OCI-LY3 (cell line): ENCODE measurements around the gene KRTAP4-9.
"Not testable (repeated sequence)": the region's sequence is repeated elsewhere in the genome, so short reads cannot be mapped to it uniquely, and the experiment has no call there.

Source experiments
- H2AFZ ChIP-seq: fragments of 200-600, 300-600 bp; shearing (Covaris generic); 2 replicates; pipeline ENCODE4 v1.6.0; 2014; ENCODE audit warnings: antibody characterized with exemption, low read depth, low read length
- H3K27ac ChIP-seq: fragments of 200-600, 300-600 bp; sonication (generic); 2 replicates; pipeline ENCODE4 v1.5.1; 2014; ENCODE audit warnings: mild to moderate bottlenecking, low read length, moderate library complexity, mixed read lengths
- H3K27me3 ChIP-seq: fragments of 200-600, 300-600 bp; sonication (generic); 2 replicates; pipeline ENCODE4 v1.6.1; 2014; ENCODE audit warnings: low read depth, low read length, mixed read lengths
- H3K36me3 ChIP-seq: fragments of 200-600, 300-600 bp; sonication (generic); replicated peaks from 2 replicates; pipeline ENCODE3; 2014; ENCODE audit warnings: low read depth, low read length, mixed read lengths
- H3K4me1 ChIP-seq: fragments of 300-600, 200-600 bp; sonication (generic); 2 replicates; pipeline ENCODE4 v1.6.1; 2014; ENCODE audit warnings: low read length, mixed read lengths
- H3K4me2 ChIP-seq: fragments of 200-600, 300-600 bp; sonication (generic); 2 replicates; pipeline ENCODE4 v1.6.1; 2014; ENCODE audit warnings: low read length, mixed read lengths
- H3K4me3 ChIP-seq: fragments of 300-600, 200-600 bp; sonication (generic); 2 replicates; pipeline ENCODE4 v1.5.1; 2014; ENCODE audit warnings: antibody characterized with exemption, mild to moderate bottlenecking, low read length, moderate library complexity
- H3K79me2 ChIP-seq: fragments of 300-600, 200-600 bp; shearing (Covaris generic); 2 replicates; pipeline ENCODE4 v1.6.1; 2014; ENCODE audit warnings: mild to moderate bottlenecking, low read length, mixed read lengths
- H3K9ac ChIP-seq: fragments of 300-600, 200-600 bp; shearing (Covaris generic); 2 replicates; pipeline ENCODE4 v1.6.0; 2014; ENCODE audit warnings: mild to moderate bottlenecking, low read length, moderate library complexity
- H3K9me3 ChIP-seq: fragments of 200-600, 300-600 bp; shearing (Covaris generic); 2 replicates; pipeline ENCODE4 v1.6.1; 2014; ENCODE audit warnings: low read length, mixed read lengths; ENCODE audit not compliant: insufficient read depth
- H4K20me1 ChIP-seq: fragments of 200-600, 300-600 bp; sonication (generic); 2 replicates; pipeline ENCODE4 v1.6.1; 2016; ENCODE audit warnings: low read length, mixed read lengths; ENCODE audit not compliant: insufficient read depth
- EZH2phosphoT487 ChIP-seq: fragments of 200-600 bp; shearing (Covaris generic); IDR thresholded peaks from 2 replicates; pipeline ENCODE4 v1.6.1; 2018; ENCODE audit warnings: antibody characterized with exemption, mixed run types, low read depth
- TF ChIP-seq, protein P1 (sequence below): fragments of 200-600, 300-600 bp; sonication (generic); IDR thresholded peaks from 2 replicates; pipeline ENCODE4 v1.5.1; 2014; ENCODE audit warnings: antibody characterized with exemption, low read length, low read depth

Gene KRTAP4-9

DNA sequence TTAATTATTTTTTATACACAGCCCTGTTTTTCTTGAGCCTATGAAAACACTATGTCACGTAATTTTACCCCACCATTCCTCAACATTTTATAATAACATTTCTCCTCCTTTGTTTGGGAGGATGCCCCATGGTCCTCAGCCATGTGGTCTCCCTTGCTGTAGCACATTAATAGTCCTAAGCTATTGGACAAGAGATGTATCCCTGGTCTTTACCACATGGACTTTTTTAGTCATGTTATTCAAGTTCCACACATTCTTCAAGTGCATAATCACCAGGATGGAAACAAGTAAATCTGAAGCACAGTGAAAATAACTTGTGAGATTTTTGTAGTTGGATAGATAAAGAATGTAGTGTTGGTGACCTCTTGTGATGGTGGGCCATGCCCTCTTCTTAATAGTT lies 43.2 kb upstream of the KRTAP4-9 start:
- Histone ChIP-seq H3K79me2 (no peaks in the 10 kb centered on the region), H3K36me3 (no peaks in the 10 kb centered on the region), H2AFZ (no peak overlapping the region), H4K20me1 (no peaks in the 10 kb centered on the region), H3K9ac (no peak overlapping the region), H3K4me1 (no peaks in the 10 kb centered on the region), H3K4me3 (no peak overlapping the region), H3K27ac (no peak overlapping the region), H3K27me3 (peaks cover 23% of the 10 kb centered on the region), H3K4me2 (no peak overlapping the region), H3K9me3 (no peaks in the 10 kb centered on the region)
- TF ChIP-seq, protein P1, sequence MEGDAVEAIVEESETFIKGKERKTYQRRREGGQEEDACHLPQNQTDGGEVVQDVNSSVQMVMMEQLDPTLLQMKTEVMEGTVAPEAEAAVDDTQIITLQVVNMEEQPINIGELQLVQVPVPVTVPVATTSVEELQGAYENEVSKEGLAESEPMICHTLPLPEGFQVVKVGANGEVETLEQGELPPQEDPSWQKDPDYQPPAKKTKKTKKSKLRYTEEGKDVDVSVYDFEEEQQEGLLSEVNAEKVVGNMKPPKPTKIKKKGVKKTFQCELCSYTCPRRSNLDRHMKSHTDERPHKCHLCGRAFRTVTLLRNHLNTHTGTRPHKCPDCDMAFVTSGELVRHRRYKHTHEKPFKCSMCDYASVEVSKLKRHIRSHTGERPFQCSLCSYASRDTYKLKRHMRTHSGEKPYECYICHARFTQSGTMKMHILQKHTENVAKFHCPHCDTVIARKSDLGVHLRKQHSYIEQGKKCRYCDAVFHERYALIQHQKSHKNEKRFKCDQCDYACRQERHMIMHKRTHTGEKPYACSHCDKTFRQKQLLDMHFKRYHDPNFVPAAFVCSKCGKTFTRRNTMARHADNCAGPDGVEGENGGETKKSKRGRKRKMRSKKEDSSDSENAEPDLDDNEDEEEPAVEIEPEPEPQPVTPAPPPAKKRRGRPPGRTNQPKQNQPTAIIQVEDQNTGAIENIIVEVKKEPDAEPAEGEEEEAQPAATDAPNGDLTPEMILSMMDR = no peak
- TF ChIP-seq EZH2phosphoT487 = no peak

DNA sequence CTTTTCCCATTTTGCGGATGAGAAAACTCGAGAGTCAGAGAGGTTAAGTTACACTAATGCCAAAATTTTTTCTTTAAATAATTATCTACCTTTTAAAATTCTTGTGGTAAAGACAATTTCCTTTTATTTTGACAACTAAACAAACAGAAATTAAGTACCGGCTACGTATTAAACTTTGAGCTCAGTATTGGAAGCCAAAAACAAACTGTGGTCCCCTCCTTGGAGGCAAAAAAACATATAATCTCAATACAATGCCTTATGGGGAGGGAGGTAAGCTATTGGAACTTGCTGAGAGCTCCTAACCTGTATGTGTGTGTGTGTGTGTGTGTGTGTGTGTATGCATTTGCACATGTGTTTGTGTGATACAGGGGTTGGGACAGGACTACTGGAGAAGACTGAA lies 41.7 kb upstream of the KRTAP4-9 start:
- H3K36me3 ChIP-seq = no peaks in the 10 kb centered on the region

DNA sequence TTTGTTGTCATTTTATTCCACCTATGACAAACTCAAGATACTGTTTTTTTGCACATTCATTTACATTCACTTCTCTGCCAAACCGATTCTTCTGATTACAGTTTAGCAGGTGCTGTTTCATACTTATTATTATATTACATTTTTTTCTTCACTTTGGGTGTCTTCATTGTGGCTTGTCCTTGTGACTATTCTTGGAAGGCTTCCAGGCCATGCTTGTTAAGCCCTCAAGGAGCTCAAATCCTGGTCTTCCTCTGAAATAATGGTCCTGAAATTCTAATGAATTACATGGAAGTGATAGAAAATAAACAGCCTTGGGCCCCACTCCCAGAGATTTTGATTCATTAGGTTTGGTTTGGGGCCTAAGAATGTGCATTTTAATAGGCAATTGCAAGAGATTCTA lies 40.9 kb upstream of the KRTAP4-9 start:
- Histone ChIP-seq H3K27ac (no peak overlapping the region), H3K27me3 (peaks cover 23% of the 10 kb centered on the region), H3K9ac (no peak overlapping the region), H2AFZ (no peak overlapping the region), H3K9me3 (no peaks in the 10 kb centered on the region), H3K4me2 (no peak overlapping the region), H3K4me1 (no peaks in the 10 kb centered on the region), H3K79me2 (no peaks in the 10 kb centered on the region), H3K36me3 (no peaks in the 10 kb centered on the region), H3K4me3 (no peak overlapping the region), H4K20me1 (no peaks in the 10 kb centered on the region)
- TF ChIP-seq, protein P1 = no peak

More for the DNA sequence above, 41.7 kb upstream of the KRTAP4-9 start:
- no peaks in the 10 kb centered on the region for H4K20me1 ChIP-seq
- no peak overlapping the region for H3K9ac ChIP-seq
- TF ChIP-seq, protein P1 = no peak
- no peak for TF ChIP-seq EZH2phosphoT487
- H3K79me2 ChIP-seq = no peaks in the 10 kb centered on the region
- no peak overlapping the region for H3K4me3 ChIP-seq
- H3K4me1 ChIP-seq = no peaks in the 10 kb centered on the region
- no peaks in the 10 kb centered on the region for H3K9me3 ChIP-seq
- H3K27ac ChIP-seq = no peak overlapping the region
- H3K4me2 ChIP-seq = no peak overlapping the region
- H2AFZ ChIP-seq = no peak overlapping the region
- H3K27me3 ChIP-seq = peaks cover 23% of the 10 kb centered on the region

DNA sequence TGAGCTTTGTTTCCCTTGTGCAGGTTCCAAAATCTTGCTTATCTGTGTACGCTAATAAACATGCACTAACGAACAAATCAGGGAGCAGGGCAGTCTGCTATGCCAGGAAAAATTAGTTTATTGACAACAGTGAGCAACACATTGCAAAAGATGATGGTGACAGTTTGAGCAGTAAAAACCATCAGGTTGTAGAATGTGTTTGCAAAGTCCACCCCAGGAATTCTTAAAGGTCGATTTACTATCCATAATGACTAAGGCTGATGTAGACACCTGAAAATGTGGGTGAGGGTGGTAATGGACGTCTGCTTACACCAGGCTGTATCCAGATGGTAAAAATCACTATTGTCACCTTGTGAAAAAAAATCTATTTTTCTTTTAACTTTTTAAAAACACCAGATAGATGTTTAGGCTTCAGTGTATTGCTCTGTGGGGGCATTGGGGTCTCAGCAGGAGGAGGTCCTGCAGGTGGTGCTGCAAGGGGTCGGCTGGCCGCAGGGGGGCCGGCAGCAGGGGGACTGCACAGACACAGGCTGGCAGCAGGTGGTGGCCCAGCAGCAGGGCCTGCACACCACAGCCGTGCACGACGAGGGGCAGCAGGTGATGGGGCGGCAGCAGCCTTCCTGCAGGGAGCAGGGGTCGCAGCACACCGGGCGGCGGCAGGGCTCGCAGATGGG lies 40.0 kb upstream of the KRTAP4-9 start:
- not testable (repeated sequence) for H3K36me3 ChIP-seq, H3K27ac ChIP-seq, H4K20me1 ChIP-seq, H2AFZ ChIP-seq, H3K9ac ChIP-seq, H3K79me2 ChIP-seq, H3K9me3 ChIP-seq, H3K4me1 ChIP-seq, H3K4me2 ChIP-seq, H3K4me3 ChIP-seq
- peaks cover 23% of the 10 kb centered on the region for H3K27me3 ChIP-seq
